Keratinocyte (primary cell): ENCODE results near the gene NFE2L1.

Source experiments
- CTCF ChIP-seq, 3 experiments: IDR thresholded peaks in 1 of 3; conservative IDR thresholded peaks in 1 of 3; optimal IDR thresholded peaks in 1 of 3; 2 replicates in 2 of 3; 3 replicates in 1 of 3; pipeline versions ENCODE3 to v1.5.1; 2011; ENCODE audit warnings: low read length in 3 of 3, mild to moderate bottlenecking in 3 of 3, moderate library complexity in 2 of 3, control low read depth in 1 of 3, inconsistent platforms in 1 of 3; ENCODE audit not compliant: insufficient read depth in 2 of 3; ENCODE audit errors: extremely low read depth in 1 of 3
- EZH2 ChIP-seq: IDR thresholded peaks from one replicate; pipeline ENCODE4 v1.6.1; 2012; ENCODE audit warnings: inconsistent platforms, mild to moderate bottlenecking, low read length, moderate library complexity

GRCh38 chr17:48006936-48007709, 41.0 kb upstream of the NFE2L1 start:
- TF ChIP-seq CTCF (optimal IDR thresholded peaks at IDR 0.05 in 1 of 3, IDR thresholded peaks at IDR 0.05 in 1 of 3, conservative IDR thresholded peaks at IDR 0.05 in 1 of 3; ENCODE audit: extremely low read depth in 1 of 3, insufficient read depth in 2 of 3, low read length in 3 of 3) (no peak), EZH2 (no peak)
